Smooth muscle cell (in vitro differentiated cells): ENCODE results near the gene TNFRSF25. TPM values are rescaled to one million over a fixed set of nuclear protein-coding genes. Genes with fewer than 3 reads are reported as not detected.
"Not testable (repeated sequence)": the region's sequence is repeated elsewhere in the genome, so short reads cannot be mapped to it uniquely, and the experiment has no call there.

Experiments
- DNase-seq: peaks from one replicate; lab custom pipeline; 2025; ENCODE audit not compliant: unreplicated experiment; lab: John Stamatoyannopoulos, UW
- H2AFZ ChIP-seq: fragments of 200-600 bp; sonication (generic); 2 replicates; pipeline ENCODE4 v1.6.0; 2016; ENCODE audit warnings: antibody characterized with exemption, low read depth, mild to moderate bottlenecking
- H3F3A ChIP-seq: fragments of 200-600 bp; sonication (generic); 2 replicates; pipeline ENCODE4 v1.6.0; 2017; ENCODE audit warnings: antibody characterized with exemption, low read depth
- H3K27ac ChIP-seq: fragments of 200-600 bp; sonication (generic); 2 replicates; pipeline ENCODE4 v1.5.1; 2016; ENCODE audit warnings: low read depth, mild to moderate bottlenecking
- H3K27me3 ChIP-seq: fragments of 200-600 bp; sonication (generic); 2 replicates; pipeline ENCODE4 v1.6.1; 2016; ENCODE audit warnings: low read depth, mild to moderate bottlenecking
- H3K36me3 ChIP-seq: fragments of 200-600 bp; sonication (generic); 2 replicates; pipeline ENCODE4 v1.5.1; 2016; ENCODE audit warnings: low read depth
- H3K4me1 ChIP-seq: fragments of 200-600 bp; sonication (generic); 2 replicates; pipeline ENCODE4 v1.5.1; 2016; ENCODE audit warnings: low read depth
- H3K4me2 ChIP-seq: fragments of 200-600 bp; sonication (generic); 2 replicates; pipeline ENCODE4 v1.6.0; 2016; ENCODE audit warnings: mild to moderate bottlenecking
- H3K4me3 ChIP-seq: fragments of 200-600 bp; sonication (generic); 2 replicates; pipeline ENCODE4 v1.5.1; 2016; ENCODE audit warnings: mild to moderate bottlenecking
- H3K79me2 ChIP-seq: fragments of 200-600 bp; sonication (generic); 2 replicates; pipeline ENCODE4 v1.6.0; 2016; ENCODE audit warnings: low read depth, mild to moderate bottlenecking
- H3K9ac ChIP-seq: fragments of 200-600 bp; sonication (generic); 2 replicates; pipeline ENCODE4 v1.6.0; 2016; ENCODE audit warnings: low read depth
- H3K9me3 ChIP-seq: fragments of 200-600 bp; sonication (generic); replicated peaks from 2 replicates; pipeline ENCODE4 v1.5.1; 2016; ENCODE audit warnings: low read depth
- H4K20me1 ChIP-seq: fragments of 200-600 bp; sonication (generic); 2 replicates; pipeline ENCODE4 v1.6.0; 2016; ENCODE audit warnings: low read depth
- WGBS: methylation state at CpG from one replicate; pipeline ENCODE4 v1.1.7; 2016; ENCODE audit warnings: low lambda C conversion rate; 5-methylcytosine and 5-hydroxymethylcytosine counted together
- polyA plus RNA-seq: library from polyadenylated mRNA; unstranded; fragments of >200 nt; fragmentation: Nextera tagmentation; extraction: Ambion mirVana; gene quantifications from 2 replicates; pipeline ENCODE4 v1.2.1, GENCODE V29; 2016
- total RNA-seq: library from RNA; depleted of rRNA; stranded (reverse); fragments of >200 nt; gene quantifications from 2 replicates; pipeline ENCODE4 v1.2.3, GENCODE V29; 2014
- TF ChIP-seq, protein P1 (sequence below): fragments of 200-600 bp; sonication (generic); IDR thresholded peaks from 2 replicates; pipeline ENCODE4 v1.5.1; 2017; ENCODE audit warnings: borderline replicate concordance, mild to moderate bottlenecking, antibody characterized with exemption; ENCODE audit not compliant: insufficient read depth, poor library complexity, severe bottlenecking

TNFRSF25 gene
- total and polyA plus RNA-seq, 2 experiments from 2014 or later = 10.1 to 19.8 TPM

- TF ChIP-seq, protein P1, sequence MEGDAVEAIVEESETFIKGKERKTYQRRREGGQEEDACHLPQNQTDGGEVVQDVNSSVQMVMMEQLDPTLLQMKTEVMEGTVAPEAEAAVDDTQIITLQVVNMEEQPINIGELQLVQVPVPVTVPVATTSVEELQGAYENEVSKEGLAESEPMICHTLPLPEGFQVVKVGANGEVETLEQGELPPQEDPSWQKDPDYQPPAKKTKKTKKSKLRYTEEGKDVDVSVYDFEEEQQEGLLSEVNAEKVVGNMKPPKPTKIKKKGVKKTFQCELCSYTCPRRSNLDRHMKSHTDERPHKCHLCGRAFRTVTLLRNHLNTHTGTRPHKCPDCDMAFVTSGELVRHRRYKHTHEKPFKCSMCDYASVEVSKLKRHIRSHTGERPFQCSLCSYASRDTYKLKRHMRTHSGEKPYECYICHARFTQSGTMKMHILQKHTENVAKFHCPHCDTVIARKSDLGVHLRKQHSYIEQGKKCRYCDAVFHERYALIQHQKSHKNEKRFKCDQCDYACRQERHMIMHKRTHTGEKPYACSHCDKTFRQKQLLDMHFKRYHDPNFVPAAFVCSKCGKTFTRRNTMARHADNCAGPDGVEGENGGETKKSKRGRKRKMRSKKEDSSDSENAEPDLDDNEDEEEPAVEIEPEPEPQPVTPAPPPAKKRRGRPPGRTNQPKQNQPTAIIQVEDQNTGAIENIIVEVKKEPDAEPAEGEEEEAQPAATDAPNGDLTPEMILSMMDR = no peak
- 92% methylated on average over 11 of the region's 11 CpGs for WGBS
- no peaks in the 10 kb centered on the region for H3K36me3 ChIP-seq
- H3K79me2 ChIP-seq = no peaks in the 10 kb centered on the region
- H3K27me3 ChIP-seq = peaks cover 14% of the 10 kb centered on the region
- no peak overlapping the region for H3K27ac ChIP-seq
- DNase-seq = no peak
- H2AFZ ChIP-seq = no peak overlapping the region
- H3K9ac ChIP-seq = no peak overlapping the region
- peaks cover 8% of the 10 kb centered on the region for H3K4me1 ChIP-seq
- H4K20me1 ChIP-seq = no peaks in the 10 kb centered on the region
- H3K4me3 ChIP-seq = no peak overlapping the region
- no peak overlapping the region for H3K4me2 ChIP-seq
- H3K9me3 ChIP-seq = no peaks in the 10 kb centered on the region
- no peaks in the 10 kb centered on the region for H3F3A ChIP-seq
Observed at GRCh38 chr1:6456800-6457466, 9.0 kb downstream of the TNFRSF25 start.

- H2AFZ ChIP-seq, H3K4me1 ChIP-seq, H3K36me3 ChIP-seq, H4K20me1 ChIP-seq, H3K79me2 ChIP-seq, H3F3A ChIP-seq, H3K4me3 ChIP-seq, H3K4me2 ChIP-seq, H3K9me3 ChIP-seq, DNase-seq, H3K9ac ChIP-seq, H3K27ac ChIP-seq: not testable (repeated sequence)
- peaks cover 17% of the 10 kb centered on the region for H3K27me3 ChIP-seq
- 90% methylated on average over 39 of the region's 58 CpGs for WGBS
Observed at GRCh38 chr1:6455752-6456520, 10.0 kb downstream of the TNFRSF25 start.

- H3F3A ChIP-seq = no peaks in the 10 kb centered on the region
- H3K9me3 ChIP-seq = no peaks in the 10 kb centered on the region
- H3K27ac ChIP-seq = no peak overlapping the region
- H3K36me3 ChIP-seq = no peaks in the 10 kb centered on the region
- no peaks in the 10 kb centered on the region for H3K79me2 ChIP-seq
- no peak for DNase-seq
- H4K20me1 ChIP-seq = no peaks in the 10 kb centered on the region
- H3K4me2 ChIP-seq = no peak overlapping the region
- H3K4me3 ChIP-seq = no peak overlapping the region
- WGBS = 53% methylated on average over 78 of the region's 115 CpGs
- no peak overlapping the region for H2AFZ ChIP-seq
- peaks cover 2% of the 10 kb centered on the region for H3K4me1 ChIP-seq
- no peak overlapping the region for H3K9ac ChIP-seq
- H3K27me3 ChIP-seq = peaks cover 25% of the 10 kb centered on the region
- TF ChIP-seq, protein P1 = no peak
Observed at GRCh38 chr1:6454856-6455751, 10.9 kb downstream of the TNFRSF25 start.

DNA sequence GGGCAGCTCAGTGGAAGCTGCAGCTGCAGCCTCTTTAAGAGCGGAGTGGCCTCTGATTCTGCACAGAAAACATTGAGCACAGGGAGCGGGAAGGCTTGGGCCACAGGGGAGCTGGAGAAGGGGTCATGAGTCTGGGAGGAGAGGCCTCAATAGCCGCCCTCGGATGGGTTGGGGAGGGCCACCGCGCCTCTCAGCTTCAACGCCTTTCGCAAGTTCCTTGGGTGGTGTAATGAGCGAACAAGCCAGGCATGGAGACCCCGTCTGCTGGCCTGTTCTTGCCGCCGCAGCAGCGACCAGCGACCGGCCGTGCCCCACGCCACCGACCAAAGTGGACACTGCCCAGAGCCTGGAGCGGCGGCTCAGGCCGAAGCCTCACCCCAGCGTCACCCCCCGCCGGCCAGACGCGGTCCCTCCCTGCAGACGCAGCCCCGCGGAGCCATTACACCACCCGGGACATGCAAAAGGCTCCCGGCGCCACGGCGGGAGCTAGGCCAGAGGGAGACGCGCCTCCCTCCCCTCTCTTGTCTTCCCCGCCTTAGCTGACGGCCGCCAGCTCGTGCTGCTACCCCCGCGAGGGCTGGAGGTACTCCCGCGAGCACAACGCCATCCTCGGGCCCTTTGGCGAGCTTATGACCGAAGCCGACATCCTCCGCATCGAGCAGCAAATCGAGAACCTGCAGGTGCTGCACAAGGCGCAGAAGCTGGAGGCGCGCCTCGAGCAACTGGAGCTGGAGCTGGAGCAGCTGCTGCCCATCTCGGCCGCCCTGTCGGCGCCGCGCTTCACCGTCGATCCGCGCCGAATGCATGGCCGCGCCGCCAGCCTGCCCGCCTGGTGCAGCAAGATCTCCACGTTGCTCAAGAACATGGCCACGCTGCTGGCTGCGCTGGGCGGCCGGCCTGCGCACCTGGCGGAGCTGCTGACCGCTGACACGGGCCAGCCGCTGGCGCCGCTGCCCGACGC, 11.8 kb downstream of the TNFRSF25 start:
- H2AFZ ChIP-seq, H3K36me3 ChIP-seq, H4K20me1 ChIP-seq, H3K4me3 ChIP-seq, H3K4me1 ChIP-seq, H3K4me2 ChIP-seq, H3K9me3 ChIP-seq, H3K79me2 ChIP-seq, H3K9ac ChIP-seq, DNase-seq, H3F3A ChIP-seq, H3K27ac ChIP-seq: not testable (repeated sequence)
- WGBS = 75% methylated on average over 78 of the region's 85 CpGs
- peaks cover 34% of the 10 kb centered on the region for H3K27me3 ChIP-seq
